Liver (tissue), 9 donors: ENCODE results near the gene PHIP. TPM values are rescaled to one million over a fixed set of nuclear protein-coding genes. Genes with fewer than 3 reads are reported as not detected.

Source experiments
- DNase-seq: peaks from one replicate; pipeline ENCODE4 v3.0.0-alpha.2; 2017; ENCODE audit warnings: low spot score
- H3K27ac ChIP-seq, 2 donors: one replicate each; pipeline ENCODE4 v1.7.0; 2013; ENCODE audit warnings: inconsistent platforms in 2 of 2, low read length in 2 of 2, control low read depth in 1 of 2, low read depth in 1 of 2, mild to moderate bottlenecking in 1 of 2
- H3K27me3 ChIP-seq, 4 donors: one replicate each; pipeline versions ENCODE4 v1.6.1 to v1.7.0; 2013; ENCODE audit warnings: low read length in 3 of 4, inconsistent platforms in 1 of 4, mild to moderate bottlenecking in 1 of 4, moderate library complexity in 1 of 4; ENCODE audit not compliant: control insufficient read depth in 4 of 4, insufficient read depth in 4 of 4
- H3K36me3 ChIP-seq, 4 donors: one replicate each; pipeline versions ENCODE4 v1.6.1 to v1.7.0; 2013; ENCODE audit warnings: low read length in 3 of 4, mild to moderate bottlenecking in 3 of 4, low read depth in 1 of 4, moderate library complexity in 1 of 4; ENCODE audit not compliant: control insufficient read depth in 4 of 4, insufficient read depth in 3 of 4
- H3K4me1 ChIP-seq, 4 donors: one replicate each; pipeline versions ENCODE4 v1.6.1 to v1.7.0; 2013; ENCODE audit warnings: low read length in 3 of 4, mild to moderate bottlenecking in 3 of 4, moderate library complexity in 1 of 4; ENCODE audit not compliant: control insufficient read depth in 4 of 4, insufficient read depth in 4 of 4
- H3K4me3 ChIP-seq, 3 donors: one replicate each; pipeline versions ENCODE4 v1.6.1 to v1.7.0; 2013; ENCODE audit warnings: low read length in 3 of 3, control low read depth in 1 of 3, low read depth in 1 of 3, mild to moderate bottlenecking in 1 of 3
- H3K9ac ChIP-seq, 2 donors: one replicate each; pipeline ENCODE4 v1.7.0; 2013; ENCODE audit warnings: low read length in 2 of 2, mild to moderate bottlenecking in 2 of 2, moderate library complexity in 2 of 2, control low read depth in 1 of 2, low read depth in 1 of 2
- H3K9me3 ChIP-seq, 4 donors: one replicate each; pipeline versions ENCODE4 v1.6.1 to v1.7.0; 2013; ENCODE audit warnings: low read length in 3 of 4; ENCODE audit not compliant: control insufficient read depth in 4 of 4
- ATF3 ChIP-seq: IDR thresholded peaks from 2 replicates; pipeline ENCODE4 v1.6.1; 2016; ENCODE audit warnings: antibody characterized with exemption
- CTCF ChIP-seq: fragments of 150-350 bp; IDR thresholded peaks from 2 replicates; pipeline ENCODE4 v1.5.1; 2017; ENCODE audit warnings: improper control_type of control experiment, low read depth, low read length; ENCODE audit not compliant: missing input control
- EGR1 ChIP-seq, 2 donors: IDR thresholded peaks; 2 replicates each; pipeline ENCODE4 v1.6.1; 2016 to 2018; ENCODE audit warnings: antibody characterized with exemption in 2 of 2, low read depth in 2 of 2
- FOXA1 ChIP-seq: IDR thresholded peaks from 2 replicates; pipeline ENCODE4 v1.6.1; 2016; ENCODE audit warnings: antibody characterized with exemption
- FOXA2 ChIP-seq: IDR thresholded peaks from 2 replicates; pipeline ENCODE4 v1.6.1; 2016; ENCODE audit warnings: antibody characterized with exemption
- GABPA ChIP-seq, 2 donors: IDR thresholded peaks in 1 of 2; conservative IDR thresholded peaks in 1 of 2; 2 replicates each; pipeline ENCODE4 v1.6.1; 2016; ENCODE audit warnings: antibody characterized with exemption in 2 of 2, mild to moderate bottlenecking in 1 of 2, moderate library complexity in 1 of 2
- HNF4A ChIP-seq, 2 donors: conservative IDR thresholded peaks; 2 replicates each; pipeline ENCODE4 v1.6.1; 2016; ENCODE audit warnings: antibody characterized with exemption in 2 of 2, mild to moderate bottlenecking in 2 of 2
- HNF4G ChIP-seq: IDR thresholded peaks from 2 replicates; pipeline ENCODE4 v1.6.1; 2016; ENCODE audit warnings: antibody characterized with exemption
- JUND ChIP-seq, 2 donors: IDR thresholded peaks; 2 replicates each; pipeline ENCODE4 v1.6.1; 2016; ENCODE audit warnings: antibody characterized with exemption in 2 of 2
- MAX ChIP-seq: IDR thresholded peaks from 2 replicates; pipeline ENCODE4 v1.6.1; 2016; ENCODE audit warnings: antibody characterized with exemption
- NR2F2 ChIP-seq: IDR thresholded peaks from 2 replicates; pipeline ENCODE4 v1.6.1; 2016; ENCODE audit warnings: antibody characterized with exemption
- RAD21 ChIP-seq, 2 donors: IDR thresholded peaks; 2 replicates each; pipeline ENCODE4 v1.6.1; 2016; ENCODE audit warnings: antibody characterized with exemption in 2 of 2, mild to moderate bottlenecking in 2 of 2
- REST ChIP-seq: IDR thresholded peaks from 2 replicates; pipeline ENCODE4 v1.6.1; 2016; ENCODE audit warnings: antibody characterized with exemption, mild to moderate bottlenecking
- RXRA ChIP-seq, 2 donors: IDR thresholded peaks; 2 replicates each; pipeline ENCODE4 v1.6.1; 2017 to 2018; ENCODE audit warnings: antibody characterized with exemption in 2 of 2, mild to moderate bottlenecking in 1 of 2
- SP1 ChIP-seq: IDR thresholded peaks from 2 replicates; pipeline ENCODE4 v1.6.1; 2018; ENCODE audit warnings: antibody characterized with exemption, mild to moderate bottlenecking
- TAF1 ChIP-seq: conservative IDR thresholded peaks from 2 replicates; pipeline ENCODE4 v1.6.1; 2016; ENCODE audit warnings: antibody characterized with exemption, mild to moderate bottlenecking
- YY1 ChIP-seq: IDR thresholded peaks from 2 replicates; pipeline ENCODE4 v1.6.1; 2016; ENCODE audit warnings: antibody characterized with exemption, mild to moderate bottlenecking
- ZBTB33 ChIP-seq: IDR thresholded peaks from 2 replicates; pipeline ENCODE4 v1.6.1; 2016; ENCODE audit warnings: antibody characterized with exemption
- WGBS: extraction: QIAGEN DNeasy Blood & Tissue Kit; methylation state at CpG from one replicate; pipeline ENCODE4 v1.1.7; 2013; 5-methylcytosine and 5-hydroxymethylcytosine counted together
- polyA plus RNA-seq, 2 donors: library from polyadenylated mRNA; stranded (reverse) in 1 of 2; unstranded in 1 of 2; fragments of 200-250 nt in 1 of 2; fragments of >200 nt in 1 of 2; fragmentation: Nextera tagmentation in 1 of 2; extraction: Ambion mirVana in 1 of 2; gene quantifications; one replicate each; pipeline versions ENCODE4 v1.2.1 to v1.2.3, GENCODE V29; 2013 to 2015
- total RNA-seq, 2 donors: library from RNA; depleted of rRNA; stranded (reverse); fragments of >200 nt; gene quantifications; one replicate each; pipeline ENCODE4 v1.2.3, GENCODE V29; 2014
- donor health status: healthy.
- donor health status: healthy.
- donor health status: healthy.
- donor health status: healthy.
- donor health status: healthy.

The PHIP gene
- total and polyA plus RNA-seq, 4 donors, result 1.6 to 22.4 (median 9.4) TPM

GRCh38 chr6:79057746-79058145 is 20.3 kb downstream of the PHIP start:
- TF ChIP-seq ATF3, result no peak
- no peak for TF ChIP-seq REST
- Histone ChIP-seq H3K9me3 (no peaks in the 10 kb centered on the region), H3K27ac (no peak overlapping the region), H3K4me1 (no peaks in the 10 kb centered on the region), H3K4me3 (no peak overlapping the region), H3K9ac (no peak overlapping the region), H3K27me3 (no peaks in the 10 kb centered on the region), H3K36me3 (peaks cover 1 to 45% (median 29%) of the 10 kb centered on the region in 4 donors)
- no peak for DNase-seq
- WGBS, result 99% methylated on average over 1 of the region's 1 CpG

GRCh38 chr6:79056226-79056625 is 21.8 kb downstream of the PHIP start:
- H3K27me3 ChIP-seq, result no peaks in the 10 kb centered on the region

More at GRCh38 chr6:79056226-79056625, 21.8 kb downstream of the PHIP start:
- H3K9me3 ChIP-seq, result peaks cover 0 to 1% (median 0%) of the 10 kb centered on the region in 4 donors
- DNase-seq, result no peak
- H3K4me3 ChIP-seq, result no peak overlapping the region
- H3K4me1 ChIP-seq, result no peaks in the 10 kb centered on the region
- TF ChIP-seq SP1 (no peak), FOXA1 (no peak), EGR1 (IDR thresholded peaks at IDR 0.05; ENCODE audit: low read depth in 2 of 2) (no peak), FOXA2 (no peak), TAF1 (no peak), NR2F2 (no peak), ZBTB33 (no peak), CTCF (no peak), REST (no peak), HNF4A (conservative IDR thresholded peaks at IDR 0.05) (no peak), YY1 (no peak), HNF4G (no peak), RAD21 (IDR thresholded peaks at IDR 0.05) (no peak), MAX (no peak), GABPA (IDR thresholded peaks at IDR 0.05 in 1 of 2, conservative IDR thresholded peaks at IDR 0.05 in 1 of 2) (no peak), RXRA (IDR thresholded peaks at IDR 0.05) (no peak), JUND (IDR thresholded peaks at IDR 0.05) (no peak), ATF3 (no peak)
- peaks cover 4 to 53% (median 29%) of the 10 kb centered on the region in 4 donors for H3K36me3 ChIP-seq
- no peak overlapping the region for H3K27ac ChIP-seq
- 80% methylated on average over 1 of the region's 1 CpG for WGBS
- no peak overlapping the region for H3K9ac ChIP-seq
